Smooth muscle cell (in vitro differentiated cells): ENCODE measurements around the gene RAP1GDS1. TPM values are rescaled to one million over a fixed set of nuclear protein-coding genes. Genes with fewer than 3 reads are reported as not detected.

Experiments
- DNase-seq: peaks from one replicate; lab custom pipeline; 2025; ENCODE audit not compliant: unreplicated experiment; lab: John Stamatoyannopoulos, UW
- H2AFZ ChIP-seq: fragments of 200-600 bp; sonication (generic); 2 replicates; pipeline ENCODE4 v1.6.0; 2016; ENCODE audit warnings: antibody characterized with exemption, low read depth, mild to moderate bottlenecking
- H3F3A ChIP-seq: fragments of 200-600 bp; sonication (generic); 2 replicates; pipeline ENCODE4 v1.6.0; 2017; ENCODE audit warnings: antibody characterized with exemption, low read depth
- H3K27ac ChIP-seq: fragments of 200-600 bp; sonication (generic); 2 replicates; pipeline ENCODE4 v1.5.1; 2016; ENCODE audit warnings: low read depth, mild to moderate bottlenecking
- H3K27me3 ChIP-seq: fragments of 200-600 bp; sonication (generic); 2 replicates; pipeline ENCODE4 v1.6.1; 2016; ENCODE audit warnings: low read depth, mild to moderate bottlenecking
- H3K36me3 ChIP-seq: fragments of 200-600 bp; sonication (generic); 2 replicates; pipeline ENCODE4 v1.5.1; 2016; ENCODE audit warnings: low read depth
- H3K4me1 ChIP-seq: fragments of 200-600 bp; sonication (generic); 2 replicates; pipeline ENCODE4 v1.5.1; 2016; ENCODE audit warnings: low read depth
- H3K4me2 ChIP-seq: fragments of 200-600 bp; sonication (generic); 2 replicates; pipeline ENCODE4 v1.6.0; 2016; ENCODE audit warnings: mild to moderate bottlenecking
- H3K4me3 ChIP-seq: fragments of 200-600 bp; sonication (generic); 2 replicates; pipeline ENCODE4 v1.5.1; 2016; ENCODE audit warnings: mild to moderate bottlenecking
- H3K79me2 ChIP-seq: fragments of 200-600 bp; sonication (generic); 2 replicates; pipeline ENCODE4 v1.6.0; 2016; ENCODE audit warnings: low read depth, mild to moderate bottlenecking
- H3K9ac ChIP-seq: fragments of 200-600 bp; sonication (generic); 2 replicates; pipeline ENCODE4 v1.6.0; 2016; ENCODE audit warnings: low read depth
- H3K9me3 ChIP-seq: fragments of 200-600 bp; sonication (generic); replicated peaks from 2 replicates; pipeline ENCODE4 v1.5.1; 2016; ENCODE audit warnings: low read depth
- H4K20me1 ChIP-seq: fragments of 200-600 bp; sonication (generic); 2 replicates; pipeline ENCODE4 v1.6.0; 2016; ENCODE audit warnings: low read depth
- CTCF ChIP-seq: fragments of 200-600 bp; sonication (generic); IDR thresholded peaks from 2 replicates; pipeline ENCODE4 v1.5.1; 2017; ENCODE audit warnings: borderline replicate concordance, mild to moderate bottlenecking, antibody characterized with exemption; ENCODE audit not compliant: insufficient read depth, poor library complexity, severe bottlenecking
- WGBS: methylation state at CpG from one replicate; pipeline ENCODE4 v1.1.7; 2016; ENCODE audit warnings: low lambda C conversion rate; 5-methylcytosine and 5-hydroxymethylcytosine counted together
- polyA plus RNA-seq: library from polyadenylated mRNA; unstranded; fragments of >200 nt; fragmentation: Nextera tagmentation; extraction: Ambion mirVana; gene quantifications from 2 replicates; pipeline ENCODE4 v1.2.1, GENCODE V29; 2016
- total RNA-seq: library from RNA; depleted of rRNA; stranded (reverse); fragments of >200 nt; gene quantifications from 2 replicates; pipeline ENCODE4 v1.2.3, GENCODE V29; 2014

Gene RAP1GDS1
- total and polyA plus RNA-seq, 2 experiments from 2014 or later, result 28.4 to 67.9 TPM

GRCh38 chr4:98310867-98311266 lies 49.7 kb downstream of the RAP1GDS1 start:
- Histone ChIP-seq H3K9ac (no peak overlapping the region), H3F3A (no peaks in the 10 kb centered on the region), H3K79me2 (peaks cover 55% of the 10 kb centered on the region), H3K4me2 (no peak overlapping the region), H3K27ac (no peak overlapping the region), H3K36me3 (no peaks in the 10 kb centered on the region), H2AFZ (no peak overlapping the region), H3K4me1 (no peaks in the 10 kb centered on the region), H3K9me3 (no peaks in the 10 kb centered on the region), H3K4me3 (no peak overlapping the region), H3K27me3 (no peaks in the 10 kb centered on the region), H4K20me1 (peaks cover 6% of the 10 kb centered on the region)
- no peak for TF ChIP-seq CTCF
- WGBS, result 92% methylated on average over 2 of the region's 2 CpGs
- DNase-seq, result no peak

GRCh38 chr4:98311656-98312055 lies 50.5 kb downstream of the RAP1GDS1 start:
- Histone ChIP-seq H3K9ac (no peak overlapping the region), H4K20me1 (peaks cover 6% of the 10 kb centered on the region), H3K4me3 (no peak overlapping the region), H3K4me1 (no peaks in the 10 kb centered on the region), H3F3A (no peaks in the 10 kb centered on the region), H3K27me3 (no peaks in the 10 kb centered on the region), H3K9me3 (no peaks in the 10 kb centered on the region), H3K36me3 (no peaks in the 10 kb centered on the region), H3K4me2 (no peak overlapping the region), H3K27ac (no peak overlapping the region), H2AFZ (no peak overlapping the region), H3K79me2 (peaks cover 47% of the 10 kb centered on the region)
- WGBS, result 92% methylated on average over 4 of the region's 4 CpGs
- no peak for DNase-seq
- TF ChIP-seq CTCF, result no peak

- Histone ChIP-seq H3K4me2 (peak overlapping the region; percentile 49), H3F3A (no peaks in the 10 kb centered on the region), H3K27me3 (no peaks in the 10 kb centered on the region), H3K27ac (peak overlapping the region; percentile 62), H3K4me3 (no peak overlapping the region), H3K79me2 (peaks cover 37% of the 10 kb centered on the region), H3K9ac (no peak overlapping the region), H3K9me3 (no peaks in the 10 kb centered on the region), H3K36me3 (peaks cover 3% of the 10 kb centered on the region), H2AFZ (no peak overlapping the region), H3K4me1 (no peaks in the 10 kb centered on the region), H4K20me1 (no peaks in the 10 kb centered on the region)
- DNase-seq, result no peak
- no peak for TF ChIP-seq CTCF
- 66% methylated on average over 3 of the region's 3 CpGs for WGBS
Measured at GRCh38 chr4:98314791-98315565, 53.8 kb downstream of the RAP1GDS1 start.

GRCh38 chr4:98318521-98318920 lies 57.3 kb downstream of the RAP1GDS1 start:
- WGBS, result 85% methylated on average over 2 of the region's 2 CpGs
- no peaks in the 10 kb centered on the region for H3K9me3 ChIP-seq
- no peak overlapping the region for H3K4me2 ChIP-seq
- no peak overlapping the region for H2AFZ ChIP-seq
- TF ChIP-seq CTCF, result no peak
- H3K27ac ChIP-seq, result no peak overlapping the region
- H3K36me3 ChIP-seq, result peaks cover 5% of the 10 kb centered on the region
- no peaks in the 10 kb centered on the region for H3K4me1 ChIP-seq
- peaks cover 20% of the 10 kb centered on the region for H3K79me2 ChIP-seq
- no peaks in the 10 kb centered on the region for H3F3A ChIP-seq
- H3K9ac ChIP-seq, result no peak overlapping the region
- no peaks in the 10 kb centered on the region for H4K20me1 ChIP-seq
- no peak overlapping the region for H3K4me3 ChIP-seq
- no peak for DNase-seq
- no peaks in the 10 kb centered on the region for H3K27me3 ChIP-seq
